Stimulated activated CD4-positive, alpha-beta T cell treated with anti-CD3 and anti-CD28 coated beads, Interleukin-4, amount 100 ng/mL, for 48 hours (primary cell): ENCODE data around the gene ABCF3.
A peak's percentile ranks its signal among the peaks of the same experiment; 100 is the strongest.

Experiments
- DNase-seq, 2 donors: peaks; one replicate each; pipeline ENCODE4 v3.0.0-alpha.2; 2020; ENCODE audit warnings: low read depth in 2 of 2

ABCF3 gene

DNA sequence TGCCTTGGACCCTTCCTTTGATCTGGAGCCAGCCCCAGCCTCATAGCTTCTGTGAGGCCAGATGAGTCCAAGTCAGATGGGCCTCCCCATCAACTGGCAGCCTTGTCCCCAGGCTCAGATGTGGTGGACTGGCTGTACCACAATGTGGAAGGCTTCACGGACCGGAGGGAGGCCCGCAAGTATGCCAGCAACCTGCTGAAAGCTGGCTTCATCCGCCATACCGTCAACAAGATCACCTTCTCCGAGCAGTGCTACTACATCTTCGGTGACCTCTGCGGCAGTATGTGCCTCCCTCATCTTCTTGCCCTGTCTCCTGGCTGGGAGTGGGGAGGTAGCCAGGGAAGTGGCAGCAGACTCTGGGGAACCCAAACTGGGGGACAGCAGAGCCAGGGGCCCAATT lies 18.2 kb upstream of the ABCF3 start:
- DNase-seq: no peak

DNA sequence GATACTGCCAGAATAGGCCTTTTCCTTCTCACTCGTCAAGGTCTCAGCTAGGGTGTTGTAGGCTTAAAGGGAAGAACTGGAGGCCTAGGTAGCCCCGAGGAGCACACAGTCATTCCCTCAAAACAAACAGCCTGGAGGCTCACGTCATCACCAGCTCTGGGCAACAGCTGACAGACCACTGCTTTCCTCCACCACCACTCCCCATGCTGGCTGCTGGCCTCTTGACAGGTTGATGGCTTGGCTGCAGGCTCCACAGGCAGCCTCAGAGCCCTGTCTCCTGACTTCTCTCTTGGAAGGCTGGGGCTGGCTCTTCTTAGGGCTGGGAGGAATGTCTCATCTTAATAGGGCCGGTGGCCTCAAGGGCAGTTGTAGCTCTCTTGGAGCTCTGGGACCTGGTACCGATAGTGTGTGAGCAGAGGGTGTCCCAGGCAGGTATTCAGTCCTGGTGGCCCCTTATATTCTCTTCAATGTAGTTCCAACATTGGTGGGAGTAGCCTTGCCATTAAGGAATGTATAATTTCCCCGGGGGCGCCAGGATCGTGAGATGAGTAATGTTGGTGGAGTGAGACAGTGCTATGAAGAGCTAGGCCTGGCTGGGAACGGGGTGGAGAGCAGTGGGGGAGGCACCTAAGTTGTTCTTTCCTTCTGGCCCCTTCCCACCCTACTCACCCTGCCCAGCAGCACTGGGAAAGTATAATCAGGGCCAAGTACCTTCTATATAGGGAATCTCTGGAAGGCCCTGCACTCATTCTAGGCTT lies 17.5 kb upstream of the ABCF3 start:
- DNase-seq: no peak

DNA sequence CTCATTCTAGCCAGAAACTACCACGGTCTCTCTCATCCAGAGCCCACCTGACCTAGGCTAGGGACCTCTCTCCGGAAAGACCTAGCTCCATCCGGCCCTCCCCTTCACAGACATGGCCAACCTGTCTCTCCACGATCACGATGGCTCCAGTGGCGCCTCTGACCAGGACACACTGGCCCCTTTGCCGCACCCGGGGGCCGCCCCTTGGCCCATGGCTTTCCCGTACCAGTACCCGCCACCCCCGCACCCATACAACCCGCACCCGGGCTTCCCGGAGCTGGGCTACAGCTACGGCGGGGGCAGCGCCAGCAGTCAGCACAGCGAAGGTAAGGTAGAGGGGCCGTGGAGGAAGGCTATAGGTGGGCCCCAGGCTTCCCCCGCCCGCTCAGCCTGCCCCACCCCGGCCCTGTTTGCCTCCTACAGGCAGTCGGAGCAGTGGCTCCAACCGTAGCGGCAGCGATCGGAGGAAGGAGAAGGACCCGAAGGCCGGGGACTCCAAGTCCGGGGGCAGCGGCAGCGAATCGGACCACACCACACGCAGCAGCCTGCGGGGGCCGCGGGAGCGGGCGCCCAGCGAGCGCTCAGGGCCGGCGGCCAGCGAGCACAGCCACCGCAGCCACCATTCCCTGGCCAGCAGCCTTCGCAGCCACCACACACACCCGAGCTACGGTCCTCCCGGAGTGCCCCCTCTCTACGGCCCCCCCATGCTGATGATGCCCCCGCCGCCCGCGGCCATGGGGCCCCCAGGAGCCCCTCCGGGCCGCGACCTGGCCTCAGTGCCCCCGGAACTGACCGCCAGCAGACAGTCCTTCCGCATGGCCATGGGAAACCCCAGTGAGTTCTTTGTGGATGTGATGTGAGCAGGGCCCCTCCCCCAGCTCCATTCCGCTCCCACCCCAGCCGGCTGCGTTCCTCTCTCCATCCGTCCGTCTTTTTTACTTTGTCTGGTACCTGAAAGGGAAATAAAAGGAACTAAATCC lies 15.8 kb upstream of the ABCF3 start:
- DNase-seq: no peak

DNA sequence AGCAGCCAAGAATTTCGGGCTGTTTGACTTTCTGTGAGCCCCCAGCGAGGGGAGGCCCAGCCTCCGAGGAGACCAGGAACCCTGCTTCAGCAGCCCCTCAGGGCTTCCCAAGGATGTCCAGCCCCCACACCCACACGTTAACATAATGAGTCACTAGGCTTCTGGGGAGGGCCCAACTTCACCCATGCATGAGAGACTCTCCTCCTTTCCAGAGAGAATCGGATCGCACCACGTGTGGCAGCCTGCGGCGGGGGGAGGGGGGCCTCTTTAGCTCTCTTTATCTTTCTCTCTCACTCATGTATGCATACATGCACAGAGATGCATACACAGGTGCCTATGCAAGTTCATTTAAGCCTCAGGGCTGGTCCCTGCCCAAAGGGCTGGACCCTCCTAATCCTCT lies 14.4 kb upstream of the ABCF3 start:
- DNase-seq: no peak

DNA sequence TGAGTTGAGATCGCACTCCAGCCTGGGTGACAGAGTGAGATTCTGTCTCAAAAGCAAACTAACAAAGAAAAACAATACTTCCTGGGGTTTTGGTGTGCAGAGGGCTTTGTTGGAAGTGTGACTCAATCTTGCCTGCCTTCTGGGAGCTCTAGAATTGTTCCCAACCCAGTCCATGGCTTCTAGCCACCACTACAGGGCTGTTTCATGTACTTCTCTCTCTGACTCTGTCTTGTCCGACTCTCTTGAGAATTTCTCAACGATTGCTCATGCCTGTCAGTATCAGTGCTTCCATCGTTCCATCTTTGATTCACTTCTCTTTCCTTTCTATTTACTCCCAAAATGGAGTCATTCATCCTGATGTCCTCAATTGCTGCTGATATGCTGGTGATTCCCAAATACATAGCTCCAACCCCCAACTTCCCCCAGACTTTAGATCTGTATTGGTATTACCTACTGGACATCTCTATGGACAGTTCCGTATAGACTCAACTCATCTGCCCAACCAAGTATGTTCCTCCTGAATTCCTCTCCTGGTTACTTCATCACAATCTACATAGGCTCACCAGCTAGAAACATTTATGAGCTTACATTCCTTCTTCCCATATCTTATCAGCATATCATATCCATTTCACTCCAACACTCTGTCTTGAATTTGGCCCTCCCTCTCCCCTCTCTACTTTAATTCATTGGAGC lies 13.2 kb upstream of the ABCF3 start:
- no peak for DNase-seq

DNA sequence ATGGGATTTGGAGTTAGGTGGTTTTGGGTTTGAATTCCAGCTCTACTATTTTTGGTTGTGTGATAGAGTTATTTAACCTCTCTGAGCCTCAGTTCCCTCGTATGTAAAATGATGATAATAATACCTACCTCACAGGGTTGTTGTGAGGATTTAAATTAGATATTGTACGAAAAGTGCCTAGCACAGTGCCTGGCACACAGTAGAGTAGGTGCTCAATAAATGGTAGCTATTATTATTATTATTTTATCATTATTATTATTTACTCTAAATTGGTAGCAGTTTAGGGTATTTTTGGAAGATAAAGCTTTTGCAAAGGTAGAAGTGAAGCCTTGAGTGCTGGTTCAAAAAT lies 12.7 kb upstream of the ABCF3 start:
- DNase-seq: no peak

DNA sequence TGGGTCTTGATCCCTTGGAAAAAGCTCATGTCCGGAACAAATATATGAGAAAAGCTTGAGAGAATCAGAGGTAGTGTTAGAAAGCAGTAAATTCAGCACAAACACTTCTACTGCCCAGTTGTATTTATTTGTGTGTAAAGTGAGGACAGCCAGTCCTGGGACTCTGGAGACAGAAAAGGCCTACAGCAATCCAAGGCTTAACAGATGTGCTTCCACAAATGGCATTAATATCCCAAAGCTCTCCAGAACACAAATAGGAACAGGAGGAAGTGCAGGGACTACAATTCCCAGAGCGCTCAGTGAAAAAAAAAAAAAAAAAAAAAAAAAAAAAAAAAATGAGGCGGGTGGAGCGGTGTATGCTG lies 11.7 kb upstream of the ABCF3 start:
- DNase-seq: no peak

DNA sequence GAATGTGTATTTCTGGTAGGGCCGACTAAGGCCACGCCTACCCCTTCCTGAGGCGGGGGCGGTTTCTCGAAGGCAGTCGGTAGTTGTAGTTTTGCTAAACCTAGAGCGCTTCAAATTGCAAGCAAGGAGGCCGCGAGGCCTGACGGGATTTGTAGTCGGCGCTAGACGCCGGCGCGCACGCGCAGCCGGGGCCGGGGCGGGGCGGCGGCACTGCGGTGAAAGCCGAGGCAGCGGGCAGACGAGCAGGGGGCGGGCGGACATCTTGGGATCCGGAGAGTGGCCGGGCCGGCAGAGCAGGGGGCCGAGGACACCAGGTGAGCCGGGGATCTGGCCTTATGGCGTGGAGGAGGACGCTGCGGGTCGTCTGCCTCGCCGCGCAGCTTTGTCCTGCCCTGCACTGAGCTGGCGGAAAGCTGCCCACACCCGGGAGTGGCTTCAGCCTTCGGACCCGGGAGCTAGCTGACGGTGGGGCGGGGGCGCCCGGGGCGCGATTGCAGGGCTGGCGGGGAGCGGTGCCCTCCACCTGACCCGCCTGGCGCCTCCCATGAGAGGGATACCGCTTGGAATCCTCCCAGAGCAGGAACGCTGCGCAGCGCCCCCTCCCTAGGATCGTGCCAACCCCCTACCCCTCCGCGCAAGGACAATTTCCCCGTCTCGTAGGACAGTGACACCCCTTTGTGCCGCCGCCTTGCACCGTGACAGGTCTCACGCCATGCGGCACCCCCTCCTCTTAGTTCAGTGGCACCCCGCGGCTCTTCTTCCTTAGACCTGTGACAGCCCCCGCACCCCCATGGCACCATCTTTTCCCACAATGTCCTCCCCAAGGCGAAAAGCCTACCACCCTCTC lies 11.1 kb upstream of the ABCF3 start, which contains the start of gene AP2M1:
Gene AP2M1 (plus strand): TSS at position 210 of the 847 bp plus-strand sequence. CDS start 2,139 bp downstream, outside the sequence.
- peak; percentile 94 to 95 for DNase-seq

DNA sequence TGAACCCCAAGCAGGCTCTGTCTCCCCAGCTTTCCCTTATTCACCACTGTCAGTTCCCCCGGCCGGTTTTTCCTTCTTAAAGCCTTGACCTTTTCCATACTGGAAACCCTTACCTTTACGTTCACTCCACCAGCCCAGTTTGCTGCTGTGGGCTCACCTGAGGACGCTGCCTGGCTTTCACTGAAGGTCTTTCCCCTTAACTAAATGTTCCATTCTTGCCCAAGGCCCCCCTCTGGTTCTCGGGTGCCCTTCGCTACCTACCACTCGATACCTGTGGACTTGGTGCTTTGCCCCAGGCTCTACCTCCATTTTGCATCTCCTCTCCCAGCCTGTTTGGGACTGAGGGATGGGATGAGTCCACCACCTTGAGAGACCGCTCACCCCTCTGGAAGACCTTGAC lies 10.5 kb upstream of the ABCF3 start:
- DNase-seq: no peak

DNA sequence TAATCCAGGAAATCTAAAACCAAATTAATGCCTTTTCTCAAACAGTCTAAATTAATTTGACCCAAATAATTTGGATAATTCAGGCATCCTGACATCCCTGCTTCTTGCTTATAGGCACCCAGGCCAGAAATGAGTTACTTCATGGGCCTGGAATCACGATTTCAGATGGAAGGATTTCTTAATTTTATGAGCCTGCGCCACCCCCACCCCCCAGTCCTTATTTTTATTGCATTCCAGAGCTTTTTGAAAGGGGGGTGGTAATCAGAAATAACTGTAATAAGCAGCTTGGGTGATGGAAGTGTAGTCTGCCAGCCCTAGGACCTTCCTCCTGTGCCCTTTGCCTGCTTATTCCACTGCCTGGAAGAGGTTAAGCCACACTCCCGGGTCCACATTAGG lies 10.0 kb upstream of the ABCF3 start:
- no peak for DNase-seq

DNA sequence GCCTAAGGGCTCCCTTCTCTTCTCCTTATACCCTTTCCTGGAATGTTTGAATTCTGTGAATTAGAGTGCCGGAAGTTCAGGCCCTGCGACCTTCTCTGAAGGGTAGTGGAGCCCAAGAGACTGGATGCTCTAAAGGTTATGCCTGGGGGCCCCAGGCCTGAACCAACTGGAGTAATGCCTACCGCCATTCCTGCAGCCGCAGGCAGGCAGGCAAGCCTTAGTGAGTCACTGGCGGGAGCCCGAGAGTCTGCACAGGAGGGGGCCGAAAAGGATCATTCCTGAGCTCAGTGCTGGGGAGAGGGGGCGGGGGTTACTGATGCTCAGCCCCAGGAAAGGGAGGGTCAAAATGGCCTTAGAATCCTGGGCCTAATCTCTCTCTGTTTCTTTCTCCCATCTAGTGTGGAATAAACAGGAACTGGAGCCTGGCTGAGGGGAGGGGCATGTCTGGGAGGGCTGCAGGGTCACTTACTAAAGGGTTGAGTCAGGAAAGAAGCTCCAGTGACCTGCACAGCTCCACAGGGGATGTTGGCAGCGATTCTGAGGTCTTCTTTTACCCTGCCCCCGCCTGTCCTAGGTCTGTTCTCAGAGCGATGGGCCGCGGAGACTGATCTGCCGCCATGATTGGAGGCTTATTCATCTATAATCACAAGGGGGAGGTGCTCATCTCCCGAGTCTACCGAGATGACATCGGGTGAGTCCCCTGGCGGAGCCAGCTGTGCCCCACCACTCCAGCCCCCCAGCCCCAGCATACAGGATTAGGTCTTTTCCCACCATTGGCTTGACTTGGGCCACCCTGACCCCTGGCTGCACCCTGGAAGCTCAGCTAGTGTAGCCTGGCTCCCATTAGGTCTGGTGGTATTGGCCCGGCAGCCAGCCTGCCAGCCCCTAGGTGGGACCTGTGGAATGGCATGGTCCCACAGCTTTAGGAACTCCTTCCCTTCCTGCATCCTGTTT lies 9.3 kb upstream of the ABCF3 start:
- no peak for DNase-seq

DNA sequence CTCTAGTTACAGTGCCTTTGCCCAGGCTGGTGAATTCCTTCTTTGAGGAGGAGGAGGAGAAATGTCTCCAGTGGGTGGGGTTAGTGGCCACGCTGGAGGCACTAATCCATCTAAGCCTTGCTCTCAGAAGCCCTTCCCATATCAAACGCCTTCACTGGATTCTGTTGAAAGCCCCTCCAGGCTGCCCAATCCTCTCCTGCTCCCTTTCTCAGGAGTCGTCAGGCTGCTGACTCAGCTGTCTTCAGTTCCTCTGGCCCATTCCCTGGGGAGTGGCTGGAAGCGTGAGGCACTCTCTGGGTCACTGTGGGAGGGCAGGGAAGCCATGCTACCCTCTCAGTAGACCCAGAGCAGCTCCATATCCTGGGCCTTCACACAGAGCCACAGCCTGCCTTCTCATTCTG lies 8.7 kb upstream of the ABCF3 start:
- no peak for DNase-seq

DNA sequence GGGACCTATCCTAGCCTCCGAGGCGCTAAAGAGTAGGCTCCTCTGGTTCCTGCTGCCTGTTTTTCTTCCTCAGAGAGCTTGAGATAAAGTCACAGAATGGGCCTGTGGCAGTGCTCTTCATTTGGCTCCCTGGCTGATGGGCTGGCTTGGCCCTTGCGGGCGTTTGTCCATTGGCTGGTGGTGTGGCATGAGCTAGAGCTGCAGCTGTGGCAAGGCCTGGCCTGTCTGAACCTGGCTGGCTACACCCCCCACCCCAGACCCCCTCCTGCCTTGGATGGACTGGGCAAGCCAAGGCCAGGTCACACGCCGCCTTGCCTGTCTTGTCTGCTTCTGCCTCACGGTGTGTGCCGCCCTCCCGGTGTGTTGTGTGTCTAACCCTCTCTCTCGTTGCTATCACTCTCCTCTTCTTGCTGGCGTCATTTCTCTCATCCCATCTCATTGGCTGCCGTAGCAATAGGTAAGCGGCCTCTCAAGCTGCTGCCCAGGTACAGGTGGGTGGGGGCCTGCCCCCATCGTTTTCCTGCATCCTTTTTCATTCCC lies 8.2 kb upstream of the ABCF3 start:
- no peak for DNase-seq

DNA sequence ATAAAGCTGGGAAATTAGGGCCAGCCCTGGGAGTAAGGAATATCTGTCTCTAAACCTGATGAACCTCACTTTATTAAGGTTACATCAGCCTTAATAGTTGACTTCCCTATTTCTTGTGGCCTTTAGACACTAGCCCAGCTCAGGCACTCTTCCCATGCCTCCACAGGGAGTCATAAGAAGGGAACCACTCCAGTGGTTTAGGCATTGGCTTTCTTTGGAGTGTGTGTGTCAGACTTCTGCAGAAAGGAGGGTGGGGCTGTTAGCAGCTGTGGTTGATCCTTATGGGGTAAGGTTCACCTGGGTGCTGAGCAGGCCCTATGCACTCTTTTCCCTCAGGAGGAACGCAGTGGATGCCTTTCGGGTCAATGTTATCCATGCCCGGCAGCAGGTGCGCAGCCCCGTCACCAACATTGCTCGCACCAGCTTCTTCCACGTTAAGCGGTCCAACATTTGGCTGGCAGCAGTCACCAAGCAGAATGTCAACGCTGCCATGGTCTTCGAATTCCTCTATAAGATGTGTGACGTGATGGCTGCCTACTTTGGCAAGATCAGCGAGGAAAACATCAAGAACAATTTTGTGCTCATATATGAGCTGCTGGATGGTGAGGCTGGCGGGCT lies 7.4 kb upstream of the ABCF3 start:
- no peak for DNase-seq

DNA sequence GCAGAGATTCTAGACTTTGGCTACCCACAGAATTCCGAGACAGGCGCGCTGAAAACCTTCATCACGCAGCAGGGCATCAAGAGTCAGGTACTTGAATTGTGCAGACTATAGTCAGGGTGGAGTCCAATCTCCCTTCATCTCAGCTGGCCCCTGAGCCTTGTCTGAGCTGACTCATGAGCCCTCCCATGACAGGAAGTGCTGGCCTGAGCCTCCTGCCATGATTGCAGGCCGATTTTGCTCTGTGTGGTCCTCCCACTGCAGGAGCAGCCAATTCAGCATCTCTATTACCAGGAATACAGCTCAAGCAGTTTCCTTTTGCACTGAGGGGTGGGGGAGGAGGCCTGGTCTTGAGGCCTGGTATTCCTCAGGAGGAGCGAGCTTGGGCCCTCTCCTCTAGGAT lies 5.8 kb upstream of the ABCF3 start:
- no peak for DNase-seq

DNA sequence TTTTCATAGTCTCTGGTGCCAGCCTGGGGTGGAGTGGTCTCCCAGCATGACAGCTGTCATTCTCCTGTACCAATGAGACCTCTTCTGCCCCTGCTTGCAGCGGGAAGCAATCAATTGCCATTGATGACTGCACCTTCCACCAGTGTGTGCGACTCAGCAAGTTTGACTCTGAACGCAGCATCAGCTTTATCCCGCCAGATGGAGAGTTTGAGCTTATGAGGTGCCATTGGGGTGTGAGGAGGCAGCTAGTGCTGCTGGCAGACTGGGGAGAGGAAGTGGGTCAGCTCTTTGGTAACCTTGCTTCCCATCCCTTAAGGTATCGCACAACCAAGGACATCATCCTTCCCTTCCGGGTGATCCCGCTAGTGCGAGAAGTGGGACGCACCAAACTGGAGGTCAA lies 4.4 kb upstream of the ABCF3 start:
- no peak for DNase-seq

DNA sequence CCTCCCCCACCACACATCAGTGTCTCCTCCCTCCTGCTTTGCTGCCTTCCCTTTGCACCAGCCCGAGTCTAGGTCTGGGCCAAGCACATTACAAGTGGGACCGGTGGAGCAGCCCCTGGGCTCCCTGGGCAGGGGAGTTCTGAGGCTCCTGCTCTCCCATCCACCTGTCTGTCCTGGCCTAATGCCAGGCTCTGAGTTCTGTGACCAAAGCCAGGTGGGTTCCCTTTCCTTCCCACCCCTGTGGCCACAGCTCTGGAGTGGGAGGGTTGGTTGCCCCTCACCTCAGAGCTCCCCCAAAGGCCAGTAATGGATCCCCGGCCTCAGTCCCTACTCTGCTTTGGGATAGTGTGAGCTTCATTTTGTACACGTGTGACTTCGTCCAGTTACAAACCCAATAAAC lies 2.3 kb upstream of the ABCF3 start:
- DNase-seq: no peak

DNA sequence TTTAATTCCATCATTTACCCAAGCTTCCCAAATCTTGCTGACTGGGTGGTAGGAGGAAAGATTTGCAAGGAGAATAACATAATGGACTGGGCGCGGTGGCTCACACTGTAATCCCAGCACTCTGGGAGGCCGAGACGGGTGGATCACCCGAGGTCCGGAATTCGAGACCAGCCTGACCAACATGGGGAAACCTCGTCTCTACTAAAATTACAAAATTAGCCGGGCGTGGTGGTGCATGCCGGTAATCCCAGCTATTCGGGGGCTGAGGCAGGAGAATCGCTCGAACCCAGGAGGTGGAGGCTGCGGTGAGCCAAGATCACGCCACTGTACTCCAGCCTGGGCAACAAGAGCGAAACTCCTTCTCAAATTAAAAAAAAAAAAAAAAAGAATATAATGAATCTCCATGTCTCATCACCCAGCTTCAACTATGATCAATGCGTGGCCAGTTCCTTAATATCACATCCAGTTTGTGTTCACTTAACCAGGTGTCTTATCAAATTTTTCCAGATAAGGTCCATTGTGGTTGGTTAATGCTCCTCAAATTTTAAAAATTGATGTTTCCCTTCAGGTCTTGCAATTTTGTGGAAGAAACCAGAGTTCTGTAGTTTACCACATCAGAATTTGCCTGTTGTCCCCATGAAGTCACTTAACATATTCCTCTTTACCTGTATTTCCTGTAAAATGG lies 1.3 kb upstream of the ABCF3 start:
- DNase-seq: no peak
